HG03575 (cell line): Measurements from ENCODE around the gene MAST3.

Experiments used
- ATAC-seq: cut with Tn5 transposase; IDR thresholded peaks from one replicate; pipeline ENCODE4 v1.9.1; 2021; ENCODE audit not compliant: unreplicated experiment, insufficient number of reproducible peaks, low FRiP score; ENCODE audit errors: extremely low read depth

Gene MAST3

GRCh38 chr19:18126097-18126496, 28.5 kb downstream of the MAST3 start:
- no peak for ATAC-seq

GRCh38 chr19:18128044-18128443, 30.5 kb downstream of the MAST3 start:
- ATAC-seq, result no peak

- ATAC-seq, result no peak
These were observed 31.2 kb downstream of the MAST3 start for GRCh38 chr19:18128805-18129204.

GRCh38 chr19:18130523-18131242, 33.1 kb downstream of the MAST3 start:
- no peak for ATAC-seq

GRCh38 chr19:18131841-18132596, 34.4 kb downstream of the MAST3 start:
- ATAC-seq, result no peak

GRCh38 chr19:18135712-18136584, 38.4 kb downstream of the MAST3 start:
- ATAC-seq, result no peak

GRCh38 chr19:18137242-18137641, 39.7 kb downstream of the MAST3 start:
- no peak for ATAC-seq

- ATAC-seq, result no peak
These were observed 40.2 kb downstream of the MAST3 start for GRCh38 chr19:18137657-18138339.

- ATAC-seq, result no peak
These were observed 42.9 kb downstream of the MAST3 start for GRCh38 chr19:18140473-18140872.

GRCh38 chr19:18141031-18141430, 43.5 kb downstream of the MAST3 start:
- no peak for ATAC-seq

GRCh38 chr19:18143902-18144301, 46.3 kb downstream of the MAST3 start:
- ATAC-seq, result no peak

- ATAC-seq, result no peak
These were observed 46.8 kb downstream of the MAST3 start for GRCh38 chr19:18144361-18144760.

GRCh38 chr19:18144906-18145305, 47.3 kb downstream of the MAST3 start:
- ATAC-seq, result no peak

- ATAC-seq, result no peak
These were observed 47.9 kb downstream of the MAST3 start for GRCh38 chr19:18145391-18145999.

- ATAC-seq, result no peak
These were observed 49.8 kb downstream of the MAST3 start for GRCh38 chr19:18147396-18147795.

GRCh38 chr19:18149596-18149975, 52.0 kb downstream of the MAST3 start:
- no peak for ATAC-seq

GRCh38 chr19:18150776-18151624, 53.4 kb downstream of the MAST3 start:
- no peak for ATAC-seq

- ATAC-seq, result peak; percentile 57
These were observed 54.9 kb downstream of the MAST3 start for GRCh38 chr19:18152442-18152816.
